GM21360 (cell line): ENCODE measurements around the gene ANKRD13B.

Source experiments
- ATAC-seq: cut with Tn5 transposase; IDR thresholded peaks from one replicate; pipeline ENCODE4 v1.9.1; 2021; ENCODE audit warnings: mild to moderate bottlenecking, moderate library complexity; ENCODE audit not compliant: unreplicated experiment

Gene ANKRD13B

DNA sequence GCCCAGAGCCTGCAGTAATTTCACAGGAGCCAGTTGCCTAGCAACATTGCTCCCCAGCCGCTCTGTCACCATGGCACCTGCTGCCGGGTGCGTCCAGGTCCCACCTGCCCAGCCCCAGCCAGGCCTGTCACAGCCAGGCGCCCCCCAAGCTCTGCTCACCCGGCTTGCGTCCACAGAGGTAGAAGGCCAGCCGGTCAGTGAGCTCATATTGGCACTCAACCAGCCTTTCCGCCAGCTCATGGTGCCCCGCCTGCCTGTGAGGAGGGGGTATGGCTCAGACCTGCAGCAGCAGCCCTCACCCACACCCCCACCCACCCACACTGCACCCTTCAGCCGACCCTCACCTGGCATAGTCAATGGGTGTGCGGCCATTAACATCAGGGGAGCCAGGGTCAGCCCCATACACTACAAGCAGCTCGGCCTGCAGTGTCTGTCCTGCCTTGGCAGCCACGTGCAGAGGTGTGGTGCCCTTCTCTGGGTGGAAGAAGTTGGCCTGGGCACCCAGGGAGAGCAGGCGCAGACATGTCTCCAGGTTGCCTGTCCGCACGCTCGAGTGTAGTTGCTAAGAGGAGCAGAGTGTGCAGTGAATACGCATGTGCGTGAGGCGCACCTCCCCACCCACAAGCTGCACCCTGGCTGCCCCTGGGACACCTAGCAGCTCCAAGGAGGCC is 11.2 kb upstream of the ANKRD13B start:
- no peak for ATAC-seq

GRCh38 chr17:29582254-29582765 is 10.6 kb upstream of the ANKRD13B start:
- ATAC-seq = no peak

DNA sequence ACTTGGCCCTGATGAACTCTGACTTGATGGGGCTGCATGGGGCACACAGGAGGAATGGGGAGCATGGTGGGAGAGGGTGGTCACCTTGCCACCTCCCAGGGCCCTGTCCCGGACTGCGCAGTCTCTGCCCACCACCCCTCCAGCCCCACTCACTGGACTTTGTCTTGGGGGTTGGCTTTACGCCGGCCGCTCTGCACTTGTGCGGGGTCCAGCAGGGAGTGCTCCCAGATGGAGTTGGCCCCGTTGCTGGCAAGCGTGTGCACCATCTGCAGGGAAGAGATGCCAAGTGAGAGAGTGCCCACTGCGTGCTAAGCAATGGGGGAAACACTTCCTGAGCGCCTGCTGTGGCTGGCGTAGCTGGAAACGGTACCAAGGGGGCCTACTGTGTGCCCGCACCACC is 10.2 kb upstream of the ANKRD13B start:
- no peak for ATAC-seq

DNA sequence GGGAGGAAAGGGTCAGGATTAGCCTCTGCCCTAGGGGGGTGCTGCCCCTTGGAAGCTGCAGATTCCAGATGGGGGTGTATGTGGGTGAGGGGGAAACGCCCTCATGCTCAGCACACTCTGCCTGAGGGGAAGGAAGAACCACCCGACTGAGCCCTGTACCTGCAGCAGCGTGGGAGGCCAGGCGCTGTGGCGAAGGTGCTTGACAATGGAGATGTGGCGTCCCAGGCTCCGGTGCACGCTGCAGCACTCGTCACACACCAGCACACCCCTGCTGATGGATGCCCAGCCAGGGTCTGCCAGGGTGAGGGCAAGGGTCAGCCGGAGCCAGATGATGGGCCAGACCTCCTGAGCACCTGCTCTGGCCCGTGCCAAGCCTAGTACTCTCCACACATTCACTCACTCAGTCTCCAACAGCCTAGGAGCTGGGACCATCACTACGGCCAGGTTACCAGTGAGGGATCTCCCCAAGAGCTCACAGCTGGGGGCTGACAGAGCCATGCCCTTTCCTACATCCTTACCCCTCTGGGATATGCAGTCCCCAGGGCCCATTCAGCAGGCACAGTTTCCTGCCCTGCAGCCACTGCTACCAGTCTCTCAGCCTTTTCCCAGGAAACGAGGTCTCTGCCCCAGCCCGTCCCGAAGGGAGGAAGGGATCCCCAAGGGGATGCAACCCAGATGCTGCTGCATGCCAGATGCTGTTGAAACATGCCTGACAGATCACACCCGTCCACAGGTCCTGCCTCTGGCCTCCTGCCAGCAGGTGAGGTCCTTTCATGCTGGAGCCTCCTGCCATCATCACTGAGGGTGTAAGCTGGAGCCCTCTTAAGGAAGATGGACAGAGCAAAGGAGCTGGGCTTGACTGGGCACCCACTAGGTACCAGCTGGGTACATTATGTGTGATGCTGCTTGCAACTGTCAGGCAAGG is 9.3 kb upstream of the ANKRD13B start:
- ATAC-seq = no peak

DNA sequence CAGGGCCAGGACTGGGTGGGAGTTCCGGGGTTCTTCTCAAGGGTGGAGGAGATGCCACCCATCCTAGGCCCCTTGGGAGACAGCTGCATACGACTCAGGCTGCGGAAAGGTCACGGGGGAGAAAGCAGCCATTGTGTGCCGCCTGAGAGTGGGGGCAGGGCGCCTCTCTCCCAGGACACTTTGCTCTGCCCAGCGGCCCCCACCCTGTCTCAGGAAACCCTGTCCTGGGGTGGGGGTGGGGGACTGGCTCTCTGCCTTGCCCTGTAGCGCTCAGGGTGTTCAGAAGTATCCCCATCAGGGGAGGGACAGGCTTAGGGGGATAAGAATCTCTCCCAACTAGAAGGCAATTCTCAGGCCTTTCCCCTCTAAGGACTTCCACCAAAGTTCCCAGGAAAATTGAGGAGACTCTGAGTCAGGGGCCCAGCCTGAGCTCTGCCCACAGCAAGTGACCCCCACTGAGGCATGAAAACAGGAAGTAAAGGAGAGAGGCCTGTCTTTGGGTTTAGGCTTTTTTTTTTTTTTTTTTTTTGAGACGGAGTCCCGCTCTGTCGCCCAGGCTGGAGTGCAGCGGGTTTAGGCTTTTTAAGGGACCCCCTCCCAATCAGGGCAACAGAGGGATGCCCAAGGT is 8.4 kb upstream of the ANKRD13B start:
- no peak for ATAC-seq

DNA sequence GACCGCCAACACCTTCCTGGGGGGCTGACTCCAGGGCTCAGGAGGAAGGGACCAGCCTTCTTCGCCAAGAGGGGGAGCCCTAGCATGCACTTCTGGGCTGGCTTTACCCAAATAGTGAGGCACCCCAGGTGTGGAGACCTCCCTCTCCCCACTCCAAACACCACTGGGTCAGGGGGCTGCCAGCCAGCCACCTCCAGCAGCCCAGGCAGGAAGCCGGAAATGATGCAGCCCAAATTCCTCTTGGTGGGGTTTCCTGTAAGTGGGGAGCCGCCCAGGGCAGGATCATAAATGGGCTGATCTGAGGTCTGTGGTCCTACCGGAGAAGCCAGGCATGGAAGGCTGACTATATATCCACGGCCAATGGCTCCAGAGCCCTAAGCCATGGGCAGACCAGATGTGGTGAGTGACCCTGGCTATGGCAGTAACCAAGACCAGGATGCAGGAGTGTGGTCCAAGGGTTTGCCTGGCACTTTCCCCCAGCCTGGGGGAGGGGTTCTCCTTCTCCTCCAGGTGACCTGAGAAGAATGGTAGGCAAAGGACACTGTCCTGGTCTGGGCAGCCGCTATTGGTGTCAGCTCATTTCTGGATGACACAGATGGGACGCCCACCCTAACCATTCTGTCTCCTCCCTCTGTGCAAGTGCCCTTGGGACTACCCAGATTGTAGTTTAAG is 7.7 kb upstream of the ANKRD13B start:
- no peak for ATAC-seq

- no peak for ATAC-seq
Measured at GRCh38 chr17:29586676-29587469, 6.1 kb upstream of the ANKRD13B start.

GRCh38 chr17:29587591-29587990 is 5.3 kb upstream of the ANKRD13B start:
- ATAC-seq = no peak

DNA sequence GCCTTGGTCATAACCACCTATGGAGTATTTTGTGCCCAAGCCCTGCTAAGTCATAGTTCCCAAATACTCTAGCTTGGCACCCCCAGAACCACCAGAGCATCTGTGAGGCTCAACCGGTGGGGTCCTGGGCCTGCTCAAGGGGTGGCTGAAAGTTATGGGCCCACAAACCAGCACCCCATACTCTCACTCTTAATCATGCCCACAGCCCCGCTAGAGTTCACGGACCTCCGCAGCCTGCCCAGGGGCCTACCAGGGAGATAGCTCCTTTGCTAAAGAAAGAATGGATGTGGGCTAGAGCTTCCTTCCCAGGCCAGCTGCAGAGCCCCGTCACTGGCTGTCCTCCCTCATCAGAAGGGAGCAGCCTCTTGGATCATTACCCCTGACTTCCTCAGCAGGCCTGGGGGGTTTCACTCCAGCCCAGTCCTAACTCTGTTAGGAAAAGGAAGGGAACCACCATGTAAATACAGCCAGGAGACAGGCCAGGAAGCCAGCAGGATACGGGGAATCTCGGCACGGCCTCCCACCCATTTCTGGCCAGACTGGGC is 4.8 kb upstream of the ANKRD13B start:
- ATAC-seq = no peak

- peak; percentile 9 for ATAC-seq
Measured at GRCh38 chr17:29588562-29589411, 4.1 kb upstream of the ANKRD13B start.

DNA sequence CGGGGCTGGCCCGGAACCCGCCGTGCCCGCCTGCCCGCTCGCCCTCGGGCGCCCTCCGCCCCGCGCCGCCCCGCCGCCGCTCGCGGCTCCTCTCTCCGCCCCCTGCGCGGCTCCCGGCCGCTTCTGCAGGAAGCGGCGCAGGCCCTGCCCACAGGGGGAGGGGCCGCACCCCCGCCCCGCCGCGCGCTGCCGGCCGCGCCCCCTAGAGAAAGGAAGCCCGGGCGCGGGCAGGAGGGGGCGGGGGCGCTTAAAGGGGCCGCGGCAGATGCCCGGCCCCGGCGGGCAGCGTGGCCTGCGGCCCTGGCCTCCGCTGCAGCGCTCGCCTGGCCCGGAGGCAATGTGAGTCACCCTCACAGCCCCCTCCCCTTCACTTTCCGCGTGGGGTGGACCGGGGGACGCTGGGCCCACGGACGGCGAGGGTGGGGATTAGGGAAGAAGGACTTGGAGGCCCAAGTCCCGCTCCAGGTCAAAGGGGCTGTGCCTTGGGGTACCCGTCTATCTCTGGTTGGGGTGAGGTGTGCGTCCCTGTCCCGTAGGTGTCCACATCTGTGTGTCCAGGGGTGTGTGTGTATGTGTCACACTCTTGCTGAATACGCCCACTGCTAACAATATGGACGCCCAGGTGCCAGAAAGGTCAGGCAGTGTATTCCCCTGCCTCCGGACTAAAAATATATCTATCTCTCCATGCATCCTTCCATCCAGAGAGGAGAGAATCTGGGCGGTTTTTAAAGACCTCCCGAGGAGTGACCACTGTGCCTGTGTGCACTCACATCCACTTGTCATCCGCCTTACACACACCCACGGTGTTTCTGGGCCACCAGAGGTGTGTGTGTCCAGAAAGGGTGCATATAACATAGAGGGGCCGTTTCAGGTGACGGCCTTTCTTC is 3.2 kb upstream of the ANKRD13B start, which contains the start of gene GIT1:
Gene GIT1 (minus strand): TSS at position 125 of the 887 bp plus-strand sequence. CDS start 270 bp downstream, outside the sequence.
- peak; percentile 45 for ATAC-seq

DNA sequence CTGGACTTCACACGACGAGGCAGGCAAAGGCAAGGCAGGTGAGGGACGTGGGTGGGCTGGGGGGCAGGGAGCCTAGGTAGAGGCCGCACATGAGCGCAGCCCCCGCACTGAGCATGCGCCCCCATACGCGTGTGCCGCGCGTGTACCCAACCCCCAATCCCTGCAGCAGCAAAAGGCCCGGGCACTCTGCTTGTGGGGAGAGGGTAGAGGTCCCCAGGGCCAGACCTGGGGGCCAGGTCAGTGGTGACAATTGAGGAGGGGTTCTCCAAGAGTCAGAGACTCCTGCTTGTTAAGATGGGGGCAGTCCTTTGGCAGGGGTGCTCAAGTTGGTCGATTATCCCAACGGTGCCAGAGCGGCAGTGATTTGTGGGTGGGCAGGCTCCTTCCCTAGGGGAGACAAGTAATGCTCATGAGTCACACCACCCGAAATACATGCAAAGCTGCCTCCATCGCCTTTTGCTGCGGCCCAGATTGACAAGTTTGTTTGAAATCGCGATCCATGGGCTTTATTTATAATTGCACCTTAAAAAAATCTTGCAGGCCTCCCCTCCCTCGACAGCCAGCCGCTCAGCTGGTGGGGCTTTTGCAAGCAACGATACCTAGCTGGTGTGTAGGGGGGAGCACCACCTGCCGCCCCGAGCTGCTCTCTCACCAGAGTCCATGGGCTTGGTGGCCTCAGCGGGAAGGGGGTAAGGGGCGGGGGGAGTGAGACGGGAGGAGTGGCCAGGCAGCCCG is 2.4 kb upstream of the ANKRD13B start:
- no peak for ATAC-seq

- no peak for ATAC-seq
Measured at GRCh38 chr17:29591146-29591736, 1.7 kb upstream of the ANKRD13B start.

DNA sequence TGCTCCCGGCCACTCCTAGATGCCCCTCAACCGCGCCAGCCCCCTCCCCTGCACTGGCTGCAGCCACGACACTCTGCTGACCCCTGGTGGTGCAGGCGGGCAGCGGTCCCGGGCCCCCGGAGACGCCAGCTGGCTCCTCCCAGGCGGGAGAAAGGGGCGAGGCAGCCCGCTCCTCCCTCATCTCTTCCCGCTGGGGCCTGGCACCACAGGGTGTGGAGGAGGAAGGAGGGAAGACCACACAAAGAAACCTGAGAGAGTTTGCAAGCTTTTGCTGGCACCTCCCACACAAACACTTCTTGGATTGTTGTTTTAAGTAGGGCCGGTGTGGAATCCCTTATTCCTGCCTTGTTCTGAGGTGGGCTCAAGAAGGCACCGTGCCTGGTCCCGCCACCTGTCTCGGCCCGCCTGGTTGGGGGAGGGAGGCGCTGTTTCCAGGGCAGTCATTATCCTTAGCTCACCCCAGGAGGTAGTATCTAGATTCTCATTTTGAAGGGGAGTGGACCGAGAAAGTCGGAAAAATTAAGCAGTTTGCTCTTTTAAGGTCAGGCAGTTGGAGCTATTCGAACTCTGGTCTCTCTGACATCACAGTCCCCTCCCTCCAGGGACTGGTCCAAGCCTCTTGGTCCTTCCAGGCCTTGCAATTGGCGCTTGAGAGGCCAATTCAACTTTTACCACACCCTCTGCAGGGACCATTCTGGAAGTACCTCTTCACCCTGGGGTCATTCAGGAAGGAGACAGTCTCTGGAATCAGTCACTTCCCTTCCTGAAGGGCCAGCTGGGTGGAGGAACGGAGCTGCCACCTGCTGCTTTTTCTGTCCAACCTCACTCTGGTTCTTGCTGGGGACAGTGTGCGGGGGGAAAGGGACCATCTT is 959 bp upstream of the ANKRD13B start:
- ATAC-seq = no peak

GRCh38 chr17:29593591-29594518 is 923 bp downstream of the ANKRD13B start:
- no peak for ATAC-seq
